IMR-90 (cell line): Measurements from ENCODE around the gene CENPV. TPM values are rescaled to one million over a fixed set of nuclear protein-coding genes. Genes with fewer than 3 reads are reported as not detected.

Source experiments
- ATAC-seq: fragments of 200-7000 bp; cut with Tn5 transposase; 2 replicates; pipeline ENCODE4 v1.9.1; 2020; ENCODE audit warnings: low read depth, mild to moderate bottlenecking, moderate library complexity
- BruUV-seq: library from RNA; stranded (reverse); fragments of 400-500 nt; replicated peaks from 2 replicates; lab custom pipeline; 2021; lab: Mats Ljungman, UMichigan
- CTCF ChIA-PET: fragments of 300-600 bp; formaldehyde crosslinking; extraction: SDS; loops from one replicate; lab custom pipeline; 2021; ENCODE audit warnings: antibody characterized with exemption; lab: Yijun Ruan, JAX
- POLR2A ChIA-PET: fragments of 300-600 bp; sonication (Branson Sonifier 250); formaldehyde crosslinking; loops from one replicate; lab custom pipeline; 2022; ENCODE audit warnings: antibody characterized with exemption; ENCODE audit not compliant: unreplicated experiment; lab: Charles Lee
- DNase-seq: peaks from one replicate; pipeline ENCODE4 v3.0.0; 2013
- H2AFZ ChIP-seq: replicated peaks from 2 replicates; pipeline ENCODE3; 2013; ENCODE audit warnings: low read length, mild to moderate bottlenecking; ENCODE audit not compliant: poor library complexity
- H2AK5ac ChIP-seq: 2 replicates; pipeline ENCODE4 v1.6.1; 2013; ENCODE audit warnings: low read depth, low read length, inconsistent platforms
- H2AK9ac ChIP-seq: replicated peaks from 2 replicates; pipeline ENCODE3; 2013; ENCODE audit warnings: mild to moderate bottlenecking, low read depth, low read length, moderate library complexity; ENCODE audit not compliant: poor library complexity
- H2BK120ac ChIP-seq: 2 replicates; pipeline ENCODE4 v1.6.1; 2013; ENCODE audit warnings: low read depth, low read length, inconsistent platforms
- H2BK15ac ChIP-seq: 3 replicates; pipeline ENCODE4 v1.6.1; 2013; ENCODE audit warnings: low read depth, low read length, inconsistent platforms
- H2BK20ac ChIP-seq: 2 replicates; pipeline ENCODE4 v1.6.1; 2013; ENCODE audit warnings: low read depth, mild to moderate bottlenecking, inconsistent platforms, low read length, moderate library complexity
- H2BK5ac ChIP-seq: 2 replicates; pipeline ENCODE4 v1.6.1; 2013; ENCODE audit warnings: mild to moderate bottlenecking, low read depth, low read length, inconsistent platforms; ENCODE audit not compliant: poor library complexity, severe bottlenecking
- H3K14ac ChIP-seq: replicated peaks from 2 replicates; pipeline ENCODE4 v1.6.1; 2013; ENCODE audit warnings: low read depth, low read length, inconsistent platforms
- H3K18ac ChIP-seq: 2 replicates; pipeline ENCODE4 v1.6.1; 2013; ENCODE audit warnings: low read depth, low read length, control low read depth
- H3K23ac ChIP-seq: 2 replicates; pipeline ENCODE4 v1.6.1; 2013; ENCODE audit warnings: low read depth, low read length, inconsistent platforms
- H3K27ac ChIP-seq: 2 replicates; pipeline ENCODE4 v1.5.1; 2013; ENCODE audit warnings: mild to moderate bottlenecking, control low read depth, low read length; ENCODE audit not compliant: insufficient read depth
- H3K27me3 ChIP-seq: 2 replicates; pipeline ENCODE4 v1.6.1; 2013; ENCODE audit warnings: low read length; ENCODE audit not compliant: control insufficient read depth, insufficient read depth
- H3K36me3 ChIP-seq: 2 replicates; pipeline ENCODE4 v1.6.1; 2013; ENCODE audit warnings: low read length, mixed read lengths; ENCODE audit not compliant: control insufficient read depth, insufficient read depth
- H3K4ac ChIP-seq: 2 replicates; pipeline ENCODE4 v1.6.1; 2013; ENCODE audit warnings: low read depth, low read length, inconsistent platforms
- H3K4me1 ChIP-seq: 2 replicates; pipeline ENCODE4 v1.6.1; 2013; ENCODE audit warnings: low read length, mixed read lengths; ENCODE audit not compliant: control insufficient read depth, insufficient read depth
- H3K4me2 ChIP-seq: 2 replicates; pipeline ENCODE4 v1.6.1; 2013; ENCODE audit warnings: low read depth, mild to moderate bottlenecking, control low read depth, low read length, moderate library complexity
- H3K4me3 ChIP-seq: 2 replicates; pipeline ENCODE4 v1.5.1; 2013; ENCODE audit warnings: low read depth, mild to moderate bottlenecking, control low read depth, low read length, moderate library complexity; ENCODE audit not compliant: insufficient read depth
- H3K56ac ChIP-seq: 2 replicates; pipeline ENCODE4 v1.6.1; 2013; ENCODE audit warnings: low read length, inconsistent platforms; ENCODE audit not compliant: insufficient read depth; ENCODE audit errors: extremely low read depth
- H3K79me1 ChIP-seq, 2 experiments: 2 replicates each; pipeline ENCODE4 v1.6.1; 2013; ENCODE audit warnings: low read length in 2 of 2, inconsistent platforms in 1 of 2, low read depth in 1 of 2
- H3K9ac ChIP-seq: 2 replicates; pipeline ENCODE4 v1.6.1; 2013; ENCODE audit warnings: low read depth, low read length, control low read depth
- H3K9me1 ChIP-seq: 2 replicates; pipeline ENCODE4 v1.6.1; 2013; ENCODE audit warnings: low read length, inconsistent platforms; ENCODE audit not compliant: insufficient read depth
- H3K9me3 ChIP-seq: 2 replicates; pipeline ENCODE4 v1.6.1; 2013; ENCODE audit warnings: low read length; ENCODE audit not compliant: control insufficient read depth, insufficient read depth
- H4K20me1 ChIP-seq: 2 replicates; pipeline ENCODE4 v1.6.1; 2013; ENCODE audit warnings: low read length, inconsistent platforms; ENCODE audit not compliant: insufficient read depth
- H4K5ac ChIP-seq: 2 replicates; pipeline ENCODE4 v1.6.1; 2013; ENCODE audit warnings: mild to moderate bottlenecking, low read depth, low read length, control low read depth
- H4K8ac ChIP-seq, 2 experiments: 2 replicates each; pipeline ENCODE4 v1.6.1; 2013; ENCODE audit warnings: low read depth in 2 of 2, low read length in 2 of 2, control low read depth in 1 of 2, inconsistent platforms in 1 of 2
- H4K91ac ChIP-seq: 2 replicates; pipeline ENCODE4 v1.6.1; 2013; ENCODE audit warnings: low read depth, low read length, inconsistent platforms; ENCODE audit not compliant: insufficient read depth
- BHLHE40 ChIP-seq: fragments of 150-350 bp; IDR thresholded peaks from 2 replicates; pipeline ENCODE4 v1.6.1; 2016; ENCODE audit warnings: mild to moderate bottlenecking, low read depth, low read length
- CHD1 ChIP-seq: IDR thresholded peaks from 2 replicates; pipeline ENCODE4 v1.6.1; 2012; ENCODE audit warnings: low read depth, low read length, improper control_type of control experiment
- CTCF ChIP-seq: conservative IDR thresholded peaks from 2 replicates; pipeline ENCODE4 v1.5.1; 2012; ENCODE audit warnings: mild to moderate bottlenecking, low read depth, low read length, improper control_type of control experiment
- ELK1 ChIP-seq: fragments of 150-350 bp; IDR thresholded peaks from 2 replicates; pipeline ENCODE4 v1.6.1; 2016; ENCODE audit warnings: low read depth, mild to moderate bottlenecking, low read length, moderate library complexity, borderline replicate concordance
- FOS ChIP-seq: fragments of 150-350 bp; IDR thresholded peaks from 2 replicates; pipeline ENCODE4 v1.6.1; 2016; ENCODE audit warnings: low read depth, low read length
- NFE2L2 ChIP-seq: fragments of 150-350 bp; IDR thresholded peaks from 2 replicates; pipeline ENCODE4 v1.6.1; 2016; ENCODE audit warnings: low read depth, mild to moderate bottlenecking, low read length
- POLR2A ChIP-seq: IDR thresholded peaks from 2 replicates; pipeline ENCODE4 v1.6.1; 2012; ENCODE audit warnings: mild to moderate bottlenecking, low read depth, low read length
- SMC3 ChIP-seq: fragments of 150-350 bp; IDR thresholded peaks from 2 replicates; pipeline ENCODE4 v1.6.1; 2016; ENCODE audit warnings: low read depth, mild to moderate bottlenecking, antibody characterized with exemption, low read length, moderate library complexity
- WGBS, 2 experiments: methylation state at CpG; one replicate each; pipeline versions ENCODE4 v1.1.5 to v1.1.7; 2013; ENCODE audit warnings: missing lambda C conversion rate in 2 of 2; ENCODE audit not compliant: insufficient read length in 1 of 2; ENCODE audit errors: extremely low coverage in 2 of 2; 5-methylcytosine and 5-hydroxymethylcytosine counted together
- dilution Hi-C: fragments of 300-500 bp; cut with HindIII; formaldehyde crosslinking; loops from one replicate; pipeline ENCODE4 v1.14.3; 2018; ENCODE audit warnings: low sequenced_read_pairs; ENCODE audit not compliant: unreplicated experiment
- in situ Hi-C: fragments of 300-500 bp; cut with MboI; formaldehyde crosslinking; loops from 3 replicates; pipeline ENCODE4 v1.14.3; 2019; ENCODE audit warnings: low sequenced_read_pairs, inconsistent platforms, mixed read lengths
- intact Hi-C: fragments of 100-400 bp; cut with micrococcal nuclease; formaldehyde crosslinking; loops from 2 replicates; pipeline ENCODE4 v1.10.0; 2022
- polyA plus RNA-seq, 3 experiments: library from polyadenylated mRNA; depleted of rRNA; stranded (reverse); fragments of >200 nt; gene quantifications; 2 replicates each; pipeline ENCODE4 v1.2.3, GENCODE V29; 2012; ENCODE audit warnings: low replicate concordance in 1 of 3
- total RNA-seq: library from RNA; depleted of rRNA; stranded (reverse); fragments of >200 nt; gene quantifications from 2 replicates; pipeline ENCODE4 v1.2.3, GENCODE V29; 2012

CENPV gene
- total and polyA plus RNA-seq, 2 of the 4 experiments (the other 2 are of a cell fraction) = 35.3 to 49.8 TPM

- Histone ChIP-seq H3K14ac (no peak overlapping the region), H3K9ac (no peak overlapping the region), H4K8ac (no peak overlapping the region), H3K27ac (no peak overlapping the region), H4K20me1 (no peaks in the 10 kb centered on the region), H3K4me3 (no peak overlapping the region), H3K4me1 (no peaks in the 10 kb centered on the region), H2BK5ac (no peak overlapping the region), H2AK9ac (no peak overlapping the region), H3K18ac (no peak overlapping the region), H4K91ac (no peak overlapping the region), H2BK15ac (no peak overlapping the region), H3K9me1 (no peaks in the 10 kb centered on the region), H3K79me1 (no peaks in the 10 kb centered on the region), H3K23ac (no peak overlapping the region), H3K56ac (no peak overlapping the region), H3K27me3 (no peaks in the 10 kb centered on the region), H2AK5ac (no peak overlapping the region), H2AFZ (no peak overlapping the region), H3K9me3 (no peaks in the 10 kb centered on the region), H3K4ac (no peak overlapping the region), H4K5ac (no peak overlapping the region), H2BK120ac (no peak overlapping the region), H3K36me3 (no peaks in the 10 kb centered on the region), H3K4me2 (no peak overlapping the region), H2BK20ac (no peak overlapping the region)
- WGBS, 2 experiments = 94% methylated on average over 3 of the region's 8 CpGs; no CpG with 5 or more reads in 1 of the 2 experiments
- no TSS peak for BruUV-seq
- ChIA-PET CTCF (interaction anchor here (1.2 kb wide), 1 partner anchor 9 kb away, joined by 3 read pairs; no protein-coding TSS in a partner anchor), POLR2A (no interaction called here)
- ATAC-seq (no peak), DNase-seq (no peak)
- dilution Hi-C loops = no loop called here
- TF ChIP-seq CHD1 (no peak), POLR2A (no peak), ELK1 (no peak), CTCF (no peak), SMC3 (no peak), NFE2L2 (no peak), FOS (no peak), BHLHE40 (no peak)
- intact Hi-C loops = no loop called here
- in situ Hi-C loops = loop anchor here (10.0 kb wide), 1 partner anchor 163 kb away; no protein-coding TSS in a partner anchor
These were observed 8.6 kb upstream of the CENPV start for GRCh38 chr17:16361874-16362273.
